Gastroesophageal sphincter (tissue), 4 donors: ENCODE data around the gene CDCA5. TPM values are rescaled to one million over a fixed set of nuclear protein-coding genes. Genes with fewer than 3 reads are reported as not detected.

Experiments used
- ATAC-seq: fragments of 150-250 bp; one replicate; pipeline ENCODE4 v1.9.1; 2016; ENCODE audit warnings: mild to moderate bottlenecking, moderate library complexity
- H3K27ac ChIP-seq, 4 donors: fragments of 200-600 bp; sonication (generic) in 3 of 4; 1 replicate in 3 of 4; 2 replicates in 1 of 4; pipeline ENCODE4 v1.5.1; 2016 to 2019
- H3K27me3 ChIP-seq: fragments of 200-600 bp; sonication (generic); one replicate; pipeline ENCODE4 v1.5.1; 2019
- H3K36me3 ChIP-seq, 2 donors: fragments of 200-600 bp; sonication (generic); one replicate each; pipeline ENCODE4 v1.5.1; 2019; ENCODE audit warnings: control low read depth in 1 of 2
- H3K4me1 ChIP-seq, 3 donors: fragments of 200-600 bp; sonication (generic); 1 replicate in 2 of 3; 2 replicates in 1 of 3; pipeline ENCODE4 v1.5.1; 2016 to 2019; ENCODE audit warnings: control low read depth in 2 of 3
- H3K4me3 ChIP-seq, 2 donors: fragments of 200-600 bp; sonication (generic); one replicate each; pipeline ENCODE4 v1.5.1; 2019; ENCODE audit warnings: mild to moderate bottlenecking in 1 of 2, moderate library complexity in 1 of 2
- H3K9me3 ChIP-seq, 3 donors: fragments of 200-600 bp; sonication (generic); one replicate each; pipeline ENCODE4 v1.5.1; 2017 to 2019; ENCODE audit warnings: control low read depth in 2 of 3
- EP300 ChIP-seq: sonication (generic); formaldehyde crosslinking; IDR thresholded peaks from one replicate; pipeline ENCODE4 v1.6.1; 2017; ENCODE audit warnings: antibody characterized with exemption, mild to moderate bottlenecking
- POLR2A ChIP-seq, 2 donors: fragments of 450-650 bp; IDR thresholded peaks; one replicate each; pipeline ENCODE4 v1.6.1; 2017; ENCODE audit warnings: antibody characterized with exemption in 2 of 2, mild to moderate bottlenecking in 2 of 2, moderate library complexity in 1 of 2
- POLR2AphosphoS5 ChIP-seq: sonication (generic); formaldehyde crosslinking; IDR thresholded peaks from one replicate; pipeline ENCODE4 v1.6.1; 2017; ENCODE audit warnings: antibody characterized with exemption
- WGBS, 2 donors: methylation state at CpG; one replicate each; pipeline ENCODE4 v1.1.5; 2018; ENCODE audit warnings: low coverage in 1 of 2; 5-methylcytosine and 5-hydroxymethylcytosine counted together
- total RNA-seq, 4 donors: library from RNA; depleted of rRNA; stranded (reverse); fragments of >200 nt; gene quantifications; one replicate each; pipeline ENCODE4 v1.1.0, GENCODE V29; 2016
- TF ChIP-seq, protein P1 (sequence below), 4 experiments: fragments of 200-600 bp in 2 of 4; fragments of 450-650 bp in 2 of 4; sonication (generic) in 1 of 4; IDR thresholded peaks; one replicate each; pipeline ENCODE4 v1.5.1; 2017 to 2019; ENCODE audit warnings: antibody characterized with exemption in 4 of 4, mild to moderate bottlenecking in 2 of 4, moderate library complexity in 2 of 4

The CDCA5 gene, protein sequence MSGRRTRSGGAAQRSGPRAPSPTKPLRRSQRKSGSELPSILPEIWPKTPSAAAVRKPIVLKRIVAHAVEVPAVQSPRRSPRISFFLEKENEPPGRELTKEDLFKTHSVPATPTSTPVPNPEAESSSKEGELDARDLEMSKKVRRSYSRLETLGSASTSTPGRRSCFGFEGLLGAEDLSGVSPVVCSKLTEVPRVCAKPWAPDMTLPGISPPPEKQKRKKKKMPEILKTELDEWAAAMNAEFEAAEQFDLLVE
- total RNA-seq: 1 to 10 TPM in 2 of 4 donors, under 1 TPM in 2; 0.78 to 1.7 (median 0.99) TPM

DNA sequence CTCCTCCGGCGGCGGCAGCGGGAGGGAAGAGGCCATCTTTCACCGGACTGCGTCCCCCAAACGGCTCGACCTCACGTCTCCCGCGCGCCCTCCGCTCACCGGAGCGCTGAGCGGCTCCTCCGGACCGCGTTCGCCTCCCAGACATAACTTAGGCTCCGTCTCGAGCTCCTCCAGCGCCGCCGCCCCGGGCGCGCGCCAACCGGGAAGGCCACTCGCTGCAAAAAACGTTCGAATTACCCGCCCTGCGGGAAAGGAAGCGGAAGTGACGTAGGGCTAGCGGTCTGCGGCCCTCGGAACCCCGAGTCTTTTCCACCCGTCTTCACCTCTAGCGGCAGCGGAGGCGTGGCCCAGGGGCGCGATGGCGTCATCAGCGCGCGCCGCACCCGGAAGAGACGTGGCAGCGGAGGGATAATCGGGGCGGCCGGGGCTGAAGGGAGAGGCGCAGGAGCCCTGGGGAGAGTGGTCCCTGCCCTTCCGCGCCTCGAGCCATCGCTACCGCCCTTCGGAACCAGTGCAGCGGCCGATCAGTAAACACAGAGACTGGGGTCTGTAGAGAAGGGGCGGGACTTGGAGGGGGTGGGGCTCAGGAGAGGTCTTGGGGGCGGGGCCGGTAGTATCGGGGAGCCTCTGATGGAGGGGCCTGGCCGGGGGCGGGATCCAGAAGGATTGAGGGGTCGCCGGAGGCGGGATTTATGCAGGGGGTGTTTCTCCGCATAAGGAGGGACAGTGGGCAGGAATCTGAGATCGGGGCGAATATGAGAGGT is at the start of gene CDCA5, which contains the start of gene ZFPL1:
Gene CDCA5, minus strand, starts transcription at position 207 of the 764 bp plus-strand sequence. Its CDS starts 62 bp downstream, at position 145.
Gene ZFPL1, plus strand, starts transcription at position 389 of the 764 bp plus-strand sequence. CDS start 477 bp downstream, outside the sequence.
- Histone ChIP-seq H3K4me1 (peaks cover 0 to 24% (median 14%) of the 10 kb centered on the region in 3 donors), H3K27me3 (no peaks in the 10 kb centered on the region), H3K4me3 (peak within 1 kb of the TSS; percentile 68 to 81), H3K27ac (peak within 1 kb of the TSS; percentile 67 to 97 (median 93)), H3K9me3 (no peaks in the 10 kb centered on the region), H3K36me3 (peaks cover 0 to 41% of the 10 kb centered on the region in 2 donors)
- WGBS, 2 donors: 0% methylated on average over 5 to 23 of the region's 79 CpGs
- peak; percentile 98 for ATAC-seq
- no peak for TF ChIP-seq EP300
- peak; percentile 52 to 60 for TF ChIP-seq POLR2A (IDR thresholded peaks at IDR 0.05)
- TF ChIP-seq, protein P1, sequence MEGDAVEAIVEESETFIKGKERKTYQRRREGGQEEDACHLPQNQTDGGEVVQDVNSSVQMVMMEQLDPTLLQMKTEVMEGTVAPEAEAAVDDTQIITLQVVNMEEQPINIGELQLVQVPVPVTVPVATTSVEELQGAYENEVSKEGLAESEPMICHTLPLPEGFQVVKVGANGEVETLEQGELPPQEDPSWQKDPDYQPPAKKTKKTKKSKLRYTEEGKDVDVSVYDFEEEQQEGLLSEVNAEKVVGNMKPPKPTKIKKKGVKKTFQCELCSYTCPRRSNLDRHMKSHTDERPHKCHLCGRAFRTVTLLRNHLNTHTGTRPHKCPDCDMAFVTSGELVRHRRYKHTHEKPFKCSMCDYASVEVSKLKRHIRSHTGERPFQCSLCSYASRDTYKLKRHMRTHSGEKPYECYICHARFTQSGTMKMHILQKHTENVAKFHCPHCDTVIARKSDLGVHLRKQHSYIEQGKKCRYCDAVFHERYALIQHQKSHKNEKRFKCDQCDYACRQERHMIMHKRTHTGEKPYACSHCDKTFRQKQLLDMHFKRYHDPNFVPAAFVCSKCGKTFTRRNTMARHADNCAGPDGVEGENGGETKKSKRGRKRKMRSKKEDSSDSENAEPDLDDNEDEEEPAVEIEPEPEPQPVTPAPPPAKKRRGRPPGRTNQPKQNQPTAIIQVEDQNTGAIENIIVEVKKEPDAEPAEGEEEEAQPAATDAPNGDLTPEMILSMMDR (IDR thresholded peaks at IDR 0.05): peak in 1 of 4 experiments; percentile 13
- TF ChIP-seq POLR2AphosphoS5: peak; percentile 92

DNA sequence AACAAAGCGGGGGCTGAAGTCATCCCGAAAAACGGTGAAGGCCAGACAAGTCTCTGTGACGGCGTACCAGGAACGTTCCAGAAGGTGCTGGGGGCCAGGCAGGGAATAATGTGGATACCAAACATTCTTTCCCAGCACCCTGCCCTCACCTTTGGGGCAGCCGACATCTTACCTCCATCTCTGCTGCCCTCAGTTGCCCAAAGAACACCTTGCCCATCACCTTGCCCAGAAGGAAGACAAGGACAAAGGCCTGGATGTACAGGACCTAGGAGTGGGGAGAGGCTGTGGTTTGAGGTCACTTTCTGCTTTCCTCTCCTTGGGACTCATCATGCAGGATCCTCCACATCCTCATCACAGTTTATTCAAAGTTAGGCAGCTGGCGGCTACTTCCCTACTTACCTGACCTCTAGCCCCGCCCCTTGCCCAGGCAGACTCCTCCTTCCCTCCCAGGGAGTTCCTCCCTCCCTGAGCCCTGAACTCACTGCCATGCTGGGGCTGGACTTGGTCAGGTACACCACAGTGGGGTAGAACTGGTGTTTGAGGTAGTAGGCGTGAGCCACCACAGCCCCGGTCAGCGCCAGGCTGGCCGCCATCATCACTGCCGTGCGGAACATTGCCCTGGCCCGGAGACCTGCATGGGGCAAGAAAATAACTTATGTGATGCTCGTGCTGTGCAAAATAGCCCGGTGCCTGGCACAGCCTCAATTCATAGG is 49.3 kb upstream of the CDCA5 start:
- Histone ChIP-seq H3K27ac (peak overlapping the region in 3 of 4 donors; percentile 94 to 97 (median 95)), H3K36me3 (peaks cover 0 to 50% of the 10 kb centered on the region in 2 donors), H3K4me1 (peaks cover 0 to 43% (median 11%) of the 10 kb centered on the region in 3 donors), H3K9me3 (no peaks in the 10 kb centered on the region), H3K4me3 (peak overlapping the region; percentile 84 to 96), H3K27me3 (no peaks in the 10 kb centered on the region)
- TF ChIP-seq EP300 (no peak), POLR2AphosphoS5 (no peak), POLR2A (IDR thresholded peaks at IDR 0.05) (no peak)
- TF ChIP-seq, protein P1 (IDR thresholded peaks at IDR 0.05): no peak
- no peak for ATAC-seq
- WGBS, 2 donors: 0 to 45% methylated on average over 1 to 5 of the region's 18 CpGs

- peak overlapping the region in 1 of 2 donors; percentile 84 for H3K4me3 ChIP-seq
- peak overlapping the region in 2 of 4 donors; percentile 95 to 97 for H3K27ac ChIP-seq
- ATAC-seq: no peak
- WGBS, 2 donors: 0 to 20% methylated on average over 1 of the region's 10 CpGs
- no peaks in the 10 kb centered on the region for H3K27me3 ChIP-seq
- H3K36me3 ChIP-seq: peaks cover 0 to 57% of the 10 kb centered on the region in 2 donors
- no peaks in the 10 kb centered on the region for H3K9me3 ChIP-seq
- TF ChIP-seq POLR2AphosphoS5: no peak
- TF ChIP-seq, protein P1 (IDR thresholded peaks at IDR 0.05): no peak
- TF ChIP-seq EP300: no peak
- no peak for TF ChIP-seq POLR2A (IDR thresholded peaks at IDR 0.05)
- peaks cover 0 to 43% (median 11%) of the 10 kb centered on the region in 3 donors for H3K4me1 ChIP-seq
Measured at GRCh38 chr11:65132238-65132987, 48.6 kb upstream of the CDCA5 start.

- no peak for TF ChIP-seq EP300
- TF ChIP-seq POLR2A (IDR thresholded peaks at IDR 0.05): no peak
- TF ChIP-seq POLR2AphosphoS5: no peak
- TF ChIP-seq, protein P1 (IDR thresholded peaks at IDR 0.05): no peak
- Histone ChIP-seq H3K9me3 (no peaks in the 10 kb centered on the region), H3K4me3 (no peak overlapping the region), H3K27me3 (no peaks in the 10 kb centered on the region), H3K27ac (no peak overlapping the region), H3K36me3 (peaks cover 0 to 62% of the 10 kb centered on the region in 2 donors), H3K4me1 (peaks cover 0 to 43% (median 11%) of the 10 kb centered on the region in 3 donors)
- ATAC-seq: no peak
- 56 to 77% methylated on average over 4 to 5 of the region's 6 CpGs for WGBS, 2 donors
Measured at GRCh38 chr11:65131895-65132237, 48.0 kb upstream of the CDCA5 start.
